Brain microvascular endothelial cell (primary cell): ENCODE measurements around the gene MCU.

ENCODE experiments used
- DNase-seq: peaks from one replicate; pipeline ENCODE4 v3.0.0-alpha.2; 2020
- H3K27ac ChIP-seq: fragments of 250-450 bp; sonication (Bioruptor Pico); 2 replicates; pipeline ENCODE4 v1.5.1; 2020; ENCODE audit warnings: mild to moderate bottlenecking, moderate library complexity
- H3K27me3 ChIP-seq: fragments of 250-450 bp; sonication (Bioruptor Pico); replicated peaks from 2 replicates; pipeline ENCODE4 v1.5.1; 2020; ENCODE audit warnings: mild to moderate bottlenecking
- H3K36me3 ChIP-seq: fragments of 250-450 bp; sonication (Bioruptor Pico); replicated peaks from 2 replicates; pipeline ENCODE4 v1.5.1; 2020; ENCODE audit warnings: mild to moderate bottlenecking
- H3K4me3 ChIP-seq: 2 replicates; pipeline ENCODE4 v1.5.1; 2011; ENCODE audit warnings: low read depth, mild to moderate bottlenecking, control low read depth, low read length, moderate library complexity
- CTCF ChIP-seq: IDR thresholded peaks from 2 replicates; pipeline ENCODE4 v1.5.1; 2011; ENCODE audit warnings: low read depth, mild to moderate bottlenecking, moderate library complexity, low read length, control low read depth, inconsistent platforms; ENCODE audit errors: missing control alignments
- in situ Hi-C: cut with HindIII; loops from 2 replicates; pipeline ENCODE4 v1.10.0; 2017; ENCODE audit warnings: low sequenced_read_pairs, low pct_ligation_motif_present

Gene MCU

GRCh38 chr10:72814099-72814790 lies 122.3 kb downstream of the MCU start:
- no peak for DNase-seq
- Histone ChIP-seq H3K27me3 (no peaks in the 10 kb centered on the region), H3K4me3 (no peak overlapping the region), H3K27ac (no peak overlapping the region), H3K36me3 (no peaks in the 10 kb centered on the region)
- no peak for TF ChIP-seq CTCF
- in situ Hi-C loops: no loop called here

DNA sequence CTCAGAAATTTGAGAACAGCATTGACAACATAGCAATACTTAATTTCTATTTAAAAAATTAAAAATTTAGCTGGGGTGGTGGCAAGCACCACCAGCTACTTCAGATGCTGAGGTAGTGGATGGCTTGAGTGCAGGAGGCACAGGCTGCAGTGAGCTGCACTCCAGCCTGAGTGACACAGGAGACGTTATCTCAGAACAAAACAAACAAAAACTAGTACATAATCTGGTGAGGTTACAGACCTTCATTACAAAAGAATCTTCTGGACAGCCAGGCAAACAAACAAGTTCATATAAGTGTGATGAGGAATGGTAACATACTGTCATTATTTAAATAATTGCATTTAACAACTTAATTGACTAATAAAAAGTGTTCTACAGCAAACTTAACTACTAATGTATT lies 124.6 kb downstream of the MCU start:
- Histone ChIP-seq H3K36me3 (no peaks in the 10 kb centered on the region), H3K27ac (no peak overlapping the region), H3K4me3 (no peak overlapping the region), H3K27me3 (no peaks in the 10 kb centered on the region)
- DNase-seq: no peak
- in situ Hi-C loops: no loop called here
- TF ChIP-seq CTCF: no peak

- Histone ChIP-seq H3K4me3 (no peak overlapping the region), H3K36me3 (no peaks in the 10 kb centered on the region), H3K27ac (no peak overlapping the region), H3K27me3 (no peaks in the 10 kb centered on the region)
- TF ChIP-seq CTCF: no peak
- no peak for DNase-seq
- in situ Hi-C loops: no loop called here
Measured at GRCh38 chr10:72818076-72818475, 126.1 kb downstream of the MCU start.

DNA sequence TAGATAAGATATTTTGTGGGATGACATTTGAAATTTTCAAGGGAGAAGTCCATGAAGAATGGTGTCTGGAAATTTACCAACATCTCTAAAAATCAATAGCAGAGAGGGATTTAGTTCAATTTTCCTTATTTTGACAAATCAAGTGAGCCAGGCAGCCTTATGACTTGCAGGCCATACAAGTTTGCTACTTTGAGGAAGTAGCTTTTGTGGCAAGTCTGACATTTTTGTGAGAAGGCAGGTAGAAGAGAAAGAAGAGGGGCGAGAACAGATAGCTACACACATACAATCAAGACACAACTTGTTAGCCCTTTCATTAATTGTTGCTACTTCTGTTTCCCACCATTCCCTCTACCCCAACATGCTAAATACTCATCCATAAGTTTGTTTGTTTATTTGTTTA lies 127.1 kb downstream of the MCU start:
- H3K4me3 ChIP-seq: no peak overlapping the region
- DNase-seq: no peak
- no peak for TF ChIP-seq CTCF
- in situ Hi-C loops: no loop called here
- no peaks in the 10 kb centered on the region for H3K36me3 ChIP-seq
- no peaks in the 10 kb centered on the region for H3K27me3 ChIP-seq
- no peak overlapping the region for H3K27ac ChIP-seq

- in situ Hi-C loops: no loop called here
- DNase-seq: no peak
Measured at GRCh38 chr10:72821606-72822005, 129.7 kb downstream of the MCU start.

More at GRCh38 chr10:72821606-72822005, 129.7 kb downstream of the MCU start:
- H3K4me3 ChIP-seq: no peak overlapping the region
- H3K27ac ChIP-seq: no peak overlapping the region
- no peak for TF ChIP-seq CTCF
- no peaks in the 10 kb centered on the region for H3K36me3 ChIP-seq
- H3K27me3 ChIP-seq: no peaks in the 10 kb centered on the region
